T47D (cell line): ENCODE results near the gene MTHFD2L.

Experiments
- DNase-seq, 2 experiments: peaks; one replicate each; pipeline versions ENCODE4 v3.0.0 to v3.0.0-alpha.2; 2011 to 2012; ENCODE audit warnings: low read depth in 1 of 2, low spot score in 1 of 2
- JUND ChIP-seq: IDR thresholded peaks from 2 replicates; pipeline ENCODE4 v1.6.1; 2012; ENCODE audit warnings: low read depth
- in situ Hi-C: cut with HindIII; loops from 2 replicates; pipeline ENCODE4 v1.10.0; 2016; ENCODE audit warnings: low sequenced_read_pairs, low pct_unique_long_range_greater_than_20kb

The MTHFD2L gene

GRCh38 chr4:74148205-74148604 is 9.7 kb upstream of the MTHFD2L start:
- no peak for TF ChIP-seq JUND
- in situ Hi-C loops: no loop called here
- no peak for DNase-seq

DNA sequence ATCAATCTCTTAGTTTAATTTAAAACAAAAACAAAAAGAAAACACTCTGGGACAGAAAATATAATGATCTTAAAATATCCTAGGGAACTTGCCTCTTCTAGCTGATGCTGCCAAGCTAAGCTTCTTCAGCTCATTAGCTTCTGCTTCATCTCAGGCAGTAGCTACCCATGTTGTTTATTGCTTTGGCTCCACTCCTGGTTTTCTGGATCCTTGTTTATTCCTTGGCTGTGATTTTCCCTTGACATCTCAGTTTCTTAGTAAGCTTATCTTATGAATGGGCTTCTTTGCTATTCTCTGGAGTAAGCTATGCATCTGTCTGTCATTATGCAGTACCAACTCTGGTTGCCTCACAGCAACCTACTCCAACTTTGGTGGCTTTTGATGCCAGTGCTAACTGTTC is 5.1 kb upstream of the MTHFD2L start:
- in situ Hi-C loops: no loop called here
- TF ChIP-seq JUND: no peak

DNA sequence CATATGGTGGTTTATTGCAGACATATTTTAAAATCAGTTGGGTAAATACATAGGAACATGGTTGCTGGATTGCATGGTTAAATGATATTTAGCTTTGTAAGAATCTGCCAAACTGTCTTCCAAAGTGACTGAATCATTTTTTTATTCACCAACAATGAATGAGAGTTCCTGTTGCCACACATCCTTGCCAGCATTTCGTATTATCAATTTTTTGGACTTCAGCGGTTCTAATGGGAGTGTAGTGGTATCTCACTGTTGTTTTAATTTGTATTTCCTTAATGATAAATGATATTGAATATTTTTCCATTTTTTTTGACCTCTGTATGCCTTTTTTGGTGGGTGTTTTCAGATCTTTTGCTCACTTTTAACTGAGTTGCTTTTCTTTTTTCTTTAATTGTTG is 1.4 kb upstream of the MTHFD2L start:
- in situ Hi-C loops: no loop called here
- no peak for TF ChIP-seq JUND

More for the DNA sequence above, 5.1 kb upstream of the MTHFD2L start:
- DNase-seq: no peak

DNA sequence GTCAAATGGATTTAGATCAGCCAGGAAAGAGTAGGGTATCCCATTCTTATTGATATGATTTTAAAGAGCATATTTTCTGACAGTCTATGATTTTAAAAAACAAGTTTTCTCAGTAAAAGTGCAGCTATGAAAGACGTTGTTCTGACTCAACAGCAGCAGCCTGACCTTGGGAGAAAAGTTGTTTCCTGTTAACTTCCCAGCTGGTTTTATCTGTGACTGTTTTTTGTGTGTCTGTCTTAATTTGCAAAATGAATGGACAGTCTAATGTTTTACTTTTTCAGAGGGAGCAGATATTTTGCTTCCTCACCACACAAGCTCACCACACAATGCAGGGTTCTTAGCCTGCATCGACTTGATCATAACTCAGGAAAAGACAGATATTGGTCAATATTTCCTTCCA is 764 bp upstream of the MTHFD2L start:
- no peak for DNase-seq
- no peak for TF ChIP-seq JUND

More for the DNA sequence above, 1.4 kb upstream of the MTHFD2L start:
- DNase-seq: no peak

DNA sequence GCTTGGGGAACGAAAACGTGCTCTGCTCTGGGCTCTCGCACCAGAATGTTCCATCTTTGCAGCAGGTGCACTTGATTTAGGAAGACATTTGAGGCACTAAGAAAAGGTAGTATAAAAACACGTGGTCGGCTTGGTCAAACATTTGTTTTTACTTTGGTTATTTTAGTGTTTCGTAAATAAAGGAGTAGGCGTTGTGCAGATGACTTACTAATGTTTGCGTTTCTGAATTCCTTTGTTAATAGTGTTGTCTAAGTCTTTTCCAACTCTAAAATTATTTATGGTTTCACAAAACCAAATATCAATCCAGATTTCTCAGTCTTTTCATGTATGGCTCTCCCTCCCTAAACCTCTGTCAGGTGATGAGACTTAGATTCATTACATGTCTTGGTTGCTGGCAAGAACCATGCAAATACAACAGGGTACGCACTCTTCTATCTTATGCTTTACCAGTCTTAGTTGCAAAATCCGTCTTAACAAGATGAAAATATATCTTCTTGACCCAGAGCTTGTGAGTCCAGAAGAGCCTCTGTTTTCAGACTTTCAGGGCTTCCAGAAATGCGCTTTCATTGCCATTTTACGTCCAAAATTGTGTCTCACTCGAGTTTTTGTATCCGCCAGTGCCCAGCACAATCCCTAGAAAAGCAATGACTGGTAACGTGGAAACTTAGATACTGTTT is 686 bp downstream of the MTHFD2L start:
- TF ChIP-seq JUND: no peak
- in situ Hi-C loops: no loop called here
- peak; percentile 2 for DNase-seq

More for the DNA sequence above, 764 bp upstream of the MTHFD2L start:
- in situ Hi-C loops: no loop called here

GRCh38 chr4:74159143-74159709 is 1.3 kb downstream of the MTHFD2L start:
- in situ Hi-C loops: no loop called here

GRCh38 chr4:74161666-74162450 is 3.9 kb downstream of the MTHFD2L start:
- in situ Hi-C loops: no loop called here
- no peak for DNase-seq
- TF ChIP-seq JUND: no peak

More at GRCh38 chr4:74159143-74159709, 1.3 kb downstream of the MTHFD2L start:
- peak in 1 of 2 experiments; percentile 1 for DNase-seq
- TF ChIP-seq JUND: no peak

DNA sequence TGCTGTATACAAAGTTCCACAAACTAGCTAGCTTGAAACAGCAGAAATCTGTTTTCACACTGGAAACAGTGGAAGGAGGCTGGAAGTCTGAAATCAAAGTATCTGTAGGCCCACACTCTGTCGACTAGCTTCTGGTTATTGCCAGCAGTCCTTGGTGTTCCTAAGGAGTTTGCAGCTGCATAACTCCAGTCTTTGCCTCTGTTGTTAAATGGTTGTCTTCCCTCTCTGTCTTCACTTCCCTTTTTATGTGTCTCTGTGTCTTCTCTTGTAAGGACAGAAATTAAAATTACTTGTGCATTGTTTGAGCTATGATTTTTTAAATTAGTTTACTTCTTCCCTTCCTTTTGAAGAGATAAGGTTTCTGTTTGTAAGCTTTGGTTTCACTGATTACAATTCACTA is 8.2 kb downstream of the MTHFD2L start:
- in situ Hi-C loops: no loop called here
- DNase-seq: no peak
- TF ChIP-seq JUND: no peak

GRCh38 chr4:74166818-74167217 is 8.9 kb downstream of the MTHFD2L start:
- TF ChIP-seq JUND: no peak
- no peak for DNase-seq
- in situ Hi-C loops: no loop called here

DNA sequence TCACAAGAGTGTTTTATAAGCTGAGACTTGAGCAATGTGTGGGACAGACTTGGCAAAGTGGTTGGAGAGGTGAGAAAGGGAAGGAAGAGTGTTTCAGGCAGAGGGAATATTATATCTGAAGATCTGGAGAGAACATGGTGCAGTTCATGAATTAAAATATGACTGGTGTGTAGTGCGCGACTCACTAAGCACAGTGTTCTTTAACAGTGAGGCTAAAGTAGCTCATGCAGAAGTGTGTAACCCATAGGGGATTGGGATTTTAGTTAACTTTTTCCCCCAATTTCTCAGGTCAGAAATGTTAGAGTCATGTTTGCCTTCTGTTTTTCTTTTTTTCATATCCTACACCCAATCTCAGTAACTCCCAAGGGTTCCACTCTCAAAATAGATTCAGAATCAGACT is 9.7 kb downstream of the MTHFD2L start:
- TF ChIP-seq JUND: no peak
- DNase-seq: no peak
- in situ Hi-C loops: no loop called here

GRCh38 chr4:74168841-74169240 is 10.9 kb downstream of the MTHFD2L start:
- no peak for TF ChIP-seq JUND
- DNase-seq: no peak
- in situ Hi-C loops: no loop called here

- TF ChIP-seq JUND: no peak
- in situ Hi-C loops: no loop called here
Measured at GRCh38 chr4:74173321-74173720, 15.4 kb downstream of the MTHFD2L start.

GRCh38 chr4:74174421-74174820 is 16.5 kb downstream of the MTHFD2L start:
- TF ChIP-seq JUND: no peak
- DNase-seq: no peak
- in situ Hi-C loops: no loop called here

More at GRCh38 chr4:74173321-74173720, 15.4 kb downstream of the MTHFD2L start:
- no peak for DNase-seq
